GM06990 (cell line): ENCODE measurements around the gene DCAF7.
A peak's percentile ranks its signal among the peaks of the same experiment; 100 is the strongest.

ENCODE experiments used
- DNase-seq: peaks from one replicate; pipeline ENCODE4 v3.0.0-alpha.2; 2011; ENCODE audit not compliant: insufficient read length; ENCODE audit errors: extremely low read depth
- H3K27me3 ChIP-seq: replicated peaks from 2 replicates; pipeline ENCODE4 v1.6.0; 2011; ENCODE audit warnings: low read length; ENCODE audit not compliant: control insufficient read depth, insufficient read depth
- H3K36me3 ChIP-seq: 2 replicates; pipeline ENCODE4 v1.5.1; 2011; ENCODE audit warnings: low read length; ENCODE audit not compliant: control insufficient read depth, insufficient read depth
- H3K4me3 ChIP-seq: replicated peaks from 2 replicates; pipeline ENCODE4 v1.5.1; 2011; ENCODE audit warnings: low read depth, mild to moderate bottlenecking, control low read depth, low read length
- CTCF ChIP-seq: IDR thresholded peaks from 2 replicates; pipeline ENCODE4 v1.5.1; 2011; ENCODE audit warnings: low read length, control low read depth, mild to moderate bottlenecking, inconsistent platforms; ENCODE audit not compliant: insufficient read depth, poor library complexity, severe bottlenecking

The DCAF7 gene

DNA sequence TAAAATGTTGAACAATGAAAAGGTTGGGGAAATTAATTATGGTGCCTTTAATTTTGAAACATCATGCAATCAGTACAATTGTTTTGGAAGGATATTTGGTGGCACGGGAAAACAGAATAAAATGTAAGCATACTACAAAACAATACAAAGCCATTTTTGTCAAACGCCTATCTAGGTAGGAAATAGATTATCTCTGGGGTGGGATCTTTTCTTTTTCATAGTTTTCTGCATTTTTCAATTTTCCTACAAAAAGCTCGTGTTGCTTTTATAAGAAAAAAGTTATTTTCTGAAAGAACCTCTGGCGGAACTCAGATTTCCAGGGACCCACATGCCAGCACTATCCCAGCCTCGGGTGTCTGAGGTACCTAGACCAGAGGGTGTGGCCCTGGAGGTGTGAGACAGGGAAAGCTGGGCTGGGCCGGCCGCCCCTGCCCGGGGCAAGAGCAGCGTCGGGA is 71.0 kb downstream of the DCAF7 start:
- H3K27me3 ChIP-seq = no peaks in the 10 kb centered on the region
- no peak for TF ChIP-seq CTCF
- H3K4me3 ChIP-seq = peak overlapping the region; percentile 78
- H3K36me3 ChIP-seq = no peaks in the 10 kb centered on the region
- DNase-seq = no peak

GRCh38 chr17:63621684-63622573 is 71.7 kb downstream of the DCAF7 start, which contains the start of gene MAP3K3:
Gene MAP3K3 (plus strand): TSS chr17:63622417. CDS start chr17:63622760, 343 bp downstream.
- peak; percentile 28 for TF ChIP-seq CTCF
- Histone ChIP-seq H3K4me3 (peak within 1 kb of the TSS; percentile 85), H3K27me3 (no peaks in the 10 kb centered on the region), H3K36me3 (no peaks in the 10 kb centered on the region)
- peak; percentile 96 for DNase-seq

- DNase-seq = peak; percentile 64
- Histone ChIP-seq H3K36me3 (no peaks in the 10 kb centered on the region), H3K27me3 (no peaks in the 10 kb centered on the region), H3K4me3 (peak overlapping the region; percentile 85)
- no peak for TF ChIP-seq CTCF
Measured at GRCh38 chr17:63622574-63623390, 72.5 kb downstream of the DCAF7 start.

- H3K36me3 ChIP-seq = no peaks in the 10 kb centered on the region
- DNase-seq = no peak
- no peak for TF ChIP-seq CTCF
- peak overlapping the region; percentile 85 for H3K4me3 ChIP-seq
- no peaks in the 10 kb centered on the region for H3K27me3 ChIP-seq
Measured at GRCh38 chr17:63623786-63624530, 73.7 kb downstream of the DCAF7 start.

- no peak for TF ChIP-seq CTCF
- Histone ChIP-seq H3K27me3 (no peaks in the 10 kb centered on the region), H3K4me3 (no peak overlapping the region), H3K36me3 (no peaks in the 10 kb centered on the region)
- no peak for DNase-seq
Measured at GRCh38 chr17:63624531-63624880, 74.2 kb downstream of the DCAF7 start.
